AG04450 (cell line): ENCODE results near the gene CPNE4. TPM values are rescaled to one million over a fixed set of nuclear protein-coding genes. Genes with fewer than 3 reads are reported as not detected.

Experiments used
- CTCF ChIA-PET: fragments of 300-600, 350-600 bp; formaldehyde crosslinking; extraction: SDS; loops from one replicate; lab custom pipeline; 2022; ENCODE audit warnings: antibody characterized with exemption, inconsistent platforms; lab: Charles Lee
- POLR2A ChIA-PET: fragments of 350-600 bp; formaldehyde crosslinking; extraction: SDS; loops from one replicate; lab custom pipeline; 2021; ENCODE audit warnings: antibody characterized with exemption, inconsistent platforms; lab: Yijun Ruan, JAX
- DNase-seq: peaks from one replicate; pipeline ENCODE4 v3.0.0-alpha.2; 2011; ENCODE audit warnings: low read depth, low spot score
- H3K27ac ChIP-seq: one replicate; pipeline ENCODE4 v1.5.1; 2012; ENCODE audit warnings: low read depth, low read length, control low read depth
- H3K27me3 ChIP-seq: one replicate; pipeline ENCODE4 v1.6.0; 2012; ENCODE audit warnings: low read length; ENCODE audit not compliant: control insufficient read depth, insufficient read depth
- H3K4me3 ChIP-seq: 2 replicates; pipeline ENCODE4 v1.5.1; 2011; ENCODE audit warnings: mild to moderate bottlenecking, low read depth, low read length, control low read depth
- H3K9me3 ChIP-seq: 2 replicates; pipeline ENCODE4 v1.5.1; 2012; ENCODE audit warnings: low read length; ENCODE audit not compliant: control insufficient read depth, insufficient read depth
- polyA plus RNA-seq: library from polyadenylated mRNA; depleted of rRNA; stranded (reverse); fragments of >200 nt; gene quantifications from 2 replicates; pipeline ENCODE4 v1.2.3, GENCODE V29; 2011
- TF ChIP-seq, protein P1 (sequence below): IDR thresholded peaks from 2 replicates; pipeline ENCODE4 v1.5.1; 2011; ENCODE audit warnings: low read depth, low read length, control low read depth, inconsistent platforms

CPNE4 gene
- polyA plus RNA-seq, 1 experiment: not detected

GRCh38 chr3:131622726-131623125 lies 412.1 kb downstream of the CPNE4 start:
- Histone ChIP-seq H3K4me3 (no peak overlapping the region), H3K27me3 (no peaks in the 10 kb centered on the region), H3K27ac (no peak overlapping the region), H3K9me3 (no peaks in the 10 kb centered on the region)
- CTCF ChIA-PET: no interaction called here
- POLR2A ChIA-PET: no interaction called here
- no peak for DNase-seq
- TF ChIP-seq, protein P1, sequence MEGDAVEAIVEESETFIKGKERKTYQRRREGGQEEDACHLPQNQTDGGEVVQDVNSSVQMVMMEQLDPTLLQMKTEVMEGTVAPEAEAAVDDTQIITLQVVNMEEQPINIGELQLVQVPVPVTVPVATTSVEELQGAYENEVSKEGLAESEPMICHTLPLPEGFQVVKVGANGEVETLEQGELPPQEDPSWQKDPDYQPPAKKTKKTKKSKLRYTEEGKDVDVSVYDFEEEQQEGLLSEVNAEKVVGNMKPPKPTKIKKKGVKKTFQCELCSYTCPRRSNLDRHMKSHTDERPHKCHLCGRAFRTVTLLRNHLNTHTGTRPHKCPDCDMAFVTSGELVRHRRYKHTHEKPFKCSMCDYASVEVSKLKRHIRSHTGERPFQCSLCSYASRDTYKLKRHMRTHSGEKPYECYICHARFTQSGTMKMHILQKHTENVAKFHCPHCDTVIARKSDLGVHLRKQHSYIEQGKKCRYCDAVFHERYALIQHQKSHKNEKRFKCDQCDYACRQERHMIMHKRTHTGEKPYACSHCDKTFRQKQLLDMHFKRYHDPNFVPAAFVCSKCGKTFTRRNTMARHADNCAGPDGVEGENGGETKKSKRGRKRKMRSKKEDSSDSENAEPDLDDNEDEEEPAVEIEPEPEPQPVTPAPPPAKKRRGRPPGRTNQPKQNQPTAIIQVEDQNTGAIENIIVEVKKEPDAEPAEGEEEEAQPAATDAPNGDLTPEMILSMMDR: no peak

DNA sequence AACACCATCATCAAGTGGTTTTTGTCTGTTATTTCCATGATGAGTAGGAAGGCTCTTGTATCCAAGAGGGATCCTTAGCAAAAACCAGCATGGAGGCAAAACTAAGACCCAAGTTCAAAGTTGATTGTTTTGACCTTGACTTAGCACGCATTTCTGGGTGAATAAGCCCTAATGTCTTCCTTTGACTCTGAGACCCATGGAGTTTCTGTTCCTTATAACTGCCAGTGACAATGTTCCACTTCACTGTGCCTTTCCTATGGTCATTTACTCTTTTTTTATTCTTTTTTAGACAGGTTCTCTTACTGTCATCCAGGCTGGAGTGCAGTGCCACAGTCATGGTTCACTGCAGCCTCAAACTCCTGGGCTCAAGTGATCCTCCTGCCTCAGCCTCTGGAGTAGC lies 413.8 kb downstream of the CPNE4 start:
- H3K27ac ChIP-seq: no peak overlapping the region
- no peaks in the 10 kb centered on the region for H3K27me3 ChIP-seq
- H3K9me3 ChIP-seq: no peaks in the 10 kb centered on the region
- ChIA-PET POLR2A (no interaction called here), CTCF (no interaction called here)
- no peak overlapping the region for H3K4me3 ChIP-seq
- DNase-seq: no peak
- TF ChIP-seq, protein P1: no peak

- ChIA-PET CTCF (no interaction called here), POLR2A (no interaction called here)
- TF ChIP-seq, protein P1: no peak
- Histone ChIP-seq H3K4me3 (no peak overlapping the region), H3K27me3 (no peaks in the 10 kb centered on the region), H3K9me3 (no peaks in the 10 kb centered on the region), H3K27ac (no peak overlapping the region)
- DNase-seq: no peak
Observed at GRCh38 chr3:131619821-131620220, 415.0 kb downstream of the CPNE4 start.

- Histone ChIP-seq H3K27me3 (no peaks in the 10 kb centered on the region), H3K4me3 (no peak overlapping the region), H3K27ac (no peak overlapping the region), H3K9me3 (no peaks in the 10 kb centered on the region)
- ChIA-PET POLR2A (no interaction called here), CTCF (no interaction called here)
- TF ChIP-seq, protein P1: no peak
- DNase-seq: no peak
Observed at GRCh38 chr3:131616719-131617118, 418.1 kb downstream of the CPNE4 start.

DNA sequence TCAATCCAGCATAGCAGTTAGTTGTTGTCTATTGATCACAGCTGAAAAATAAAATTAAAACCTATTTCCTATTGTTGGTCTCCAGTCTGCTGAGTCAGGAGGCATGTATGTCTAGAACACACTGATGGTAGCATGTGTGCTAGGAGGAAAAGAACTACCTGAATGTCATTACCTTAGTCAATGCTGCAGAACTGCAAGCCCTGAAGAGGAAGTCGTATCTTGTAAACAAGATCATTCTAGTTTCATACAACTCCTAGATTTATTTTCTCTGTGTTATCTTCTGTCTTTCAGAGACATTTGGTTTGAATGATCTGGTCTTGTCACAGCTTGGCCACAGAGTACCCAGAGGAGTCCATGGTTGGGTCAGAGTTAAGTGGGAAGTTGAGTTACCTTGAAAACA lies 422.1 kb downstream of the CPNE4 start:
- DNase-seq: no peak
- Histone ChIP-seq H3K4me3 (no peak overlapping the region), H3K27ac (no peak overlapping the region), H3K9me3 (no peaks in the 10 kb centered on the region), H3K27me3 (peaks cover 2% of the 10 kb centered on the region)
- TF ChIP-seq, protein P1: no peak
- POLR2A ChIA-PET: no interaction called here
- CTCF ChIA-PET: no interaction called here
